SHP77 (cell line): Measurements from ENCODE around the gene KCNH2.

Experiments used
- DNase-seq, 2 experiments: peaks; one replicate each; lab custom pipeline; 2025; lab: John Stamatoyannopoulos, UW

Gene KCNH2

GRCh38 chr7:150994141-150994837 lies 16.2 kb upstream of the KCNH2 start:
- no peak for DNase-seq

GRCh38 chr7:150993511-150993910 lies 15.4 kb upstream of the KCNH2 start:
- DNase-seq, result no peak

GRCh38 chr7:150992833-150993302 lies 14.7 kb upstream of the KCNH2 start:
- peak; percentile 19 to 33 for DNase-seq

GRCh38 chr7:150992051-150992640 lies 14.0 kb upstream of the KCNH2 start:
- DNase-seq, result no peak

- no peak for DNase-seq
These were observed 12.5 kb upstream of the KCNH2 start, which contains the start of gene NOS3 for GRCh38 chr7:150990416-150991186. Gene NOS3 (plus strand): TSS chr7:150991017. CDS start chr7:150993804, 2,787 bp downstream.

GRCh38 chr7:150989456-150989855 lies 11.3 kb upstream of the KCNH2 start:
- no peak for DNase-seq

- DNase-seq, result peak; percentile 50 to 52
These were observed 10.4 kb upstream of the KCNH2 start for GRCh38 chr7:150988230-150989226.

- DNase-seq, result no peak
These were observed 8.4 kb upstream of the KCNH2 start for GRCh38 chr7:150986556-150986955.

- DNase-seq, result peak; percentile 72 to 77
These were observed 8.0 kb upstream of the KCNH2 start for GRCh38 chr7:150986099-150986512.

GRCh38 chr7:150983893-150984368 lies 5.8 kb upstream of the KCNH2 start:
- no peak for DNase-seq

- no peak for DNase-seq
These were observed 4.2 kb upstream of the KCNH2 start for GRCh38 chr7:150982351-150982750.

GRCh38 chr7:150981644-150982043 lies 3.5 kb upstream of the KCNH2 start:
- no peak for DNase-seq

- DNase-seq, result no peak
These were observed 2.5 kb upstream of the KCNH2 start for GRCh38 chr7:150980663-150981062.

- DNase-seq, result no peak
These were observed 1.7 kb upstream of the KCNH2 start for GRCh38 chr7:150979713-150980390.

GRCh38 chr7:150977382-150978125 lies 567 bp downstream of the KCNH2 start:
- no peak for DNase-seq

GRCh38 chr7:150976529-150977381 lies 1.4 kb downstream of the KCNH2 start:
- peak; percentile 29 to 39 for DNase-seq

- no peak for DNase-seq
These were observed 2.4 kb downstream of the KCNH2 start for GRCh38 chr7:150975536-150976319.
